H9 (cell line): ENCODE results near the gene U2AF1L4. TPM values are rescaled to one million over a fixed set of nuclear protein-coding genes. Genes with fewer than 3 reads are reported as not detected.

Experiments used
- DNase-seq: peaks from one replicate; pipeline ENCODE4 v3.0.0-alpha.2; 2017
- H2AFZ ChIP-seq: one replicate; pipeline ENCODE4 v1.6.1; 2013; ENCODE audit warnings: mild to moderate bottlenecking, low read length, control low read depth, moderate library complexity
- H2AK5ac ChIP-seq: 2 replicates; pipeline ENCODE4 v1.6.1; 2013; ENCODE audit warnings: low read length, control low read depth, mixed read lengths; ENCODE audit not compliant: insufficient read length
- H2BK120ac ChIP-seq: one replicate; pipeline ENCODE4 v1.6.1; 2013; ENCODE audit warnings: low read depth, mild to moderate bottlenecking, low read length, control low read depth, inconsistent platforms; ENCODE audit not compliant: poor library complexity, severe bottlenecking
- H2BK12ac ChIP-seq: 2 replicates; pipeline ENCODE4 v1.6.1; 2013; ENCODE audit warnings: low read length, control low read depth, mixed read lengths, low read depth; ENCODE audit not compliant: insufficient read length
- H2BK15ac ChIP-seq: 2 replicates; pipeline ENCODE4 v1.6.1; 2013; ENCODE audit warnings: low read depth, low read length, control low read depth
- H2BK20ac ChIP-seq: one replicate; pipeline ENCODE4 v1.6.1; 2013; ENCODE audit warnings: low read depth, mild to moderate bottlenecking, low read length, control low read depth, inconsistent platforms; ENCODE audit not compliant: poor library complexity, severe bottlenecking
- H2BK5ac ChIP-seq: 2 replicates; pipeline ENCODE4 v1.6.1; 2013; ENCODE audit warnings: low read length, control low read depth, mixed read lengths; ENCODE audit not compliant: insufficient read length
- H3K14ac ChIP-seq: 2 replicates; pipeline ENCODE4 v1.6.1; 2013; ENCODE audit warnings: low read length, control low read depth; ENCODE audit not compliant: insufficient read depth
- H3K18ac ChIP-seq: 2 replicates; pipeline ENCODE4 v1.6.1; 2013; ENCODE audit warnings: low read depth, mild to moderate bottlenecking, mixed read lengths, low read length, control low read depth; ENCODE audit not compliant: insufficient read length
- H3K23ac ChIP-seq: 2 replicates; pipeline ENCODE4 v1.6.1; 2013; ENCODE audit warnings: low read length, control low read depth, mixed read lengths, low read depth; ENCODE audit not compliant: insufficient read length
- H3K23me2 ChIP-seq: 2 replicates; pipeline ENCODE4 v1.6.1; 2013; ENCODE audit warnings: low read depth, mild to moderate bottlenecking, mixed read lengths, low read length, control low read depth; ENCODE audit not compliant: insufficient read length, poor library complexity, severe bottlenecking
- H3K27ac ChIP-seq: 2 replicates; pipeline ENCODE4 v1.5.1; 2013; ENCODE audit warnings: low read length, control low read depth, mixed read lengths, low read depth; ENCODE audit not compliant: insufficient read length
- H3K27me3 ChIP-seq: 2 replicates; pipeline ENCODE4 v1.6.1; 2013; ENCODE audit warnings: low read length, control low read depth, inconsistent platforms; ENCODE audit not compliant: insufficient read depth
- H3K4ac ChIP-seq: 2 replicates; pipeline ENCODE4 v1.6.1; 2013; ENCODE audit warnings: low read depth, mild to moderate bottlenecking, control low read depth, inconsistent platforms, low read length, moderate library complexity
- H3K4me1 ChIP-seq: 2 replicates; pipeline ENCODE4 v1.6.1; 2013; ENCODE audit warnings: low read length, control low read depth, inconsistent platforms; ENCODE audit not compliant: insufficient read depth
- H3K4me2 ChIP-seq: 2 replicates; pipeline ENCODE4 v1.6.1; 2013; ENCODE audit warnings: low read length, control low read depth, mixed read lengths; ENCODE audit not compliant: insufficient read length, insufficient read depth
- H3K56ac ChIP-seq: 2 replicates; pipeline ENCODE4 v1.6.1; 2013; ENCODE audit warnings: low read depth, mild to moderate bottlenecking, mixed read lengths, low read length, control low read depth; ENCODE audit not compliant: insufficient read length
- H3K79me1 ChIP-seq: 2 replicates; pipeline ENCODE4 v1.6.1; 2013; ENCODE audit warnings: low read depth, mild to moderate bottlenecking, moderate library complexity, low read length, control low read depth, inconsistent platforms; ENCODE audit not compliant: insufficient read depth, poor library complexity, severe bottlenecking
- H3K79me2 ChIP-seq: 2 replicates; pipeline ENCODE4 v1.6.1; 2013; ENCODE audit warnings: low read length, control low read depth, inconsistent platforms; ENCODE audit not compliant: insufficient read depth
- H3K9ac ChIP-seq: 2 replicates; pipeline ENCODE4 v1.6.1; 2013; ENCODE audit warnings: low read length, control low read depth, mixed read lengths; ENCODE audit not compliant: insufficient read length; ENCODE audit errors: extremely low read depth
- H3K9me3 ChIP-seq: one replicate; pipeline ENCODE4 v1.6.1; 2013; ENCODE audit warnings: low read depth, low read length, inconsistent platforms; ENCODE audit not compliant: control insufficient read depth
- H3T11ph ChIP-seq: one replicate; pipeline ENCODE4 v1.6.1; 2013; ENCODE audit warnings: mild to moderate bottlenecking, low read length, control low read depth, inconsistent platforms
- H4K20me1 ChIP-seq: one replicate; pipeline ENCODE4 v1.6.1; 2013; ENCODE audit not compliant: control insufficient read depth, insufficient read length, insufficient read depth
- H4K5ac ChIP-seq: 2 replicates; pipeline ENCODE4 v1.6.1; 2013; ENCODE audit warnings: low read depth, mild to moderate bottlenecking, mixed read lengths, low read length, control low read depth; ENCODE audit not compliant: insufficient read length
- H4K8ac ChIP-seq: replicated peaks from 2 replicates; pipeline ENCODE4 v1.6.1; 2013; ENCODE audit warnings: low read length, control low read depth, mixed read lengths, low read depth; ENCODE audit not compliant: insufficient read length
- H4K91ac ChIP-seq: 2 replicates; pipeline ENCODE4 v1.6.1; 2013; ENCODE audit warnings: low read depth, mild to moderate bottlenecking, moderate library complexity, mixed read lengths, low read length, control low read depth; ENCODE audit not compliant: insufficient read length
- H3K27ac Mint-ChIP-seq, 3 experiments: 2 replicates in 2 of 3; 3 replicates in 1 of 3; pipeline ENCODE4 v1.8.0; 2020 to 2021; ENCODE audit warnings: mixed read lengths in 3 of 3, mild to moderate bottlenecking in 1 of 3, moderate library complexity in 1 of 3
- H3K27me3 Mint-ChIP-seq: 2 replicates; pipeline ENCODE4 v1.8.0; 2021; ENCODE audit warnings: low read depth, mild to moderate bottlenecking, moderate library complexity, mixed read lengths
- H3K36me3 Mint-ChIP-seq, 3 experiments: 2 replicates in 2 of 3; 3 replicates in 1 of 3; pipeline ENCODE4 v1.8.0; 2020 to 2021; ENCODE audit warnings: low read depth in 3 of 3, mixed read lengths in 3 of 3; ENCODE audit not compliant: insufficient read depth in 1 of 3
- H3K4me1 Mint-ChIP-seq, 2 experiments: 2 replicates each; pipeline ENCODE4 v1.8.0; 2020; ENCODE audit warnings: mixed read lengths in 2 of 2
- H3K4me3 Mint-ChIP-seq, 2 experiments: 2 replicates in 1 of 2; 3 replicates in 1 of 2; pipeline ENCODE4 v1.8.0; 2020 to 2021; ENCODE audit warnings: mild to moderate bottlenecking in 2 of 2, mixed read lengths in 2 of 2, moderate library complexity in 1 of 2
- H3K9me3 Mint-ChIP-seq, 2 experiments: 2 replicates in 1 of 2; 3 replicates in 1 of 2; pipeline ENCODE4 v1.8.0; 2020; ENCODE audit warnings: mild to moderate bottlenecking in 2 of 2, mixed read lengths in 2 of 2, moderate library complexity in 1 of 2
- CTCF ChIP-seq: fragments of 200-600 bp; sonication (generic); conservative IDR thresholded peaks from 3 replicates; pipeline ENCODE4 v1.8.0; 2021; ENCODE audit warnings: antibody characterized with exemption, mild to moderate bottlenecking
- WGBS: extraction: QIAGEN DNeasy Blood & Tissue Kit; methylation state at CpG from one replicate; pipeline ENCODE4 v1.1.7; 2013; ENCODE audit warnings: missing lambda C conversion rate, low lambda C conversion rate, mixed read lengths; ENCODE audit not compliant: insufficient read length; ENCODE audit errors: extremely low coverage; 5-methylcytosine and 5-hydroxymethylcytosine counted together
- total RNA-seq: library from RNA; stranded (reverse); gene quantifications from 2 replicates; pipeline ENCODE4 v1.2.1, GENCODE V29; 2021

The U2AF1L4 gene
- total RNA-seq, 1 experiment from 2014 or later, result 16.8 TPM

- Histone ChIP-seq H3K4me2 (peak overlapping the region; percentile 89), H3T11ph (no peak overlapping the region), H3K23me2 (peaks cover 18% of the 10 kb centered on the region), H4K91ac (no peak overlapping the region), H4K20me1 (peaks cover 6% of the 10 kb centered on the region), H2BK12ac (no peak overlapping the region), H3K14ac (no peak overlapping the region), H3K79me1 (no peaks in the 10 kb centered on the region), H3K18ac (no peak overlapping the region), H2BK120ac (no peak overlapping the region), H4K8ac (no peak overlapping the region), H3K9me3 (no peaks in the 10 kb centered on the region), H3K27me3 (no peaks in the 10 kb centered on the region), H2BK15ac (no peak overlapping the region), H2AFZ (no peak overlapping the region), H2BK5ac (no peak overlapping the region), H2AK5ac (no peak overlapping the region), H3K9ac (peak overlapping the region; percentile 75), H3K4ac (no peak overlapping the region), H3K79me2 (peaks cover 11% of the 10 kb centered on the region; the same call in 1 of the 2 replicates), H3K4me1 (peaks cover 4% of the 10 kb centered on the region; the same call in 1 of the 2 replicates), H3K23ac (no peak overlapping the region), H3K27ac (no peak overlapping the region), H2BK20ac (no peak overlapping the region), H4K5ac (no peak overlapping the region), H3K56ac (no peak overlapping the region)
- no peaks in the 10 kb centered on the region; a peak in 1 of 5 replicates for H3K9me3 Mint-ChIP-seq
- peaks cover 25 to 44% (median 43%) of the 10 kb centered on the region in 3 experiments; a peak in 6 of 7 replicates for H3K36me3 Mint-ChIP-seq
- no peak for DNase-seq
- WGBS, result no CpG with 5 or more reads among the region's 32 CpGs
- 0 out of 7 replicates have a peak overlapping the region, but pooled peaks of 1 of the 3 experiments have one; percentile 34 for H3K27ac Mint-ChIP-seq
- no peaks in the 10 kb centered on the region for H3K27me3 Mint-ChIP-seq
- peak overlapping the region; percentile 87 to 92 for H3K4me3 Mint-ChIP-seq
- no peak for TF ChIP-seq CTCF
- H3K4me1 Mint-ChIP-seq, result peaks cover 26 to 27% of the 10 kb centered on the region in 2 experiments
These were observed 25.6 kb downstream of the U2AF1L4 start for GRCh38 chr19:35719402-35720162.
